22Rv1 (cell line): Measurements from ENCODE around the gene RIC1.

ENCODE experiments used
- H3K27ac ChIP-seq: fragments of 450-650 bp; 2 replicates; pipeline ENCODE4 v1.5.1; 2017
- CTCF ChIP-seq: fragments of 450-650 bp; IDR thresholded peaks from 2 replicates; pipeline ENCODE4 v1.5.1; 2017; ENCODE audit warnings: mild to moderate bottlenecking
- ZFX ChIP-seq: fragments of 450-650 bp; IDR thresholded peaks from 2 replicates; pipeline ENCODE4 v1.6.1; 2017; ENCODE audit warnings: antibody characterized with exemption, borderline replicate concordance

RIC1 gene

GRCh38 chr9:5592231-5592630 lies 36.7 kb upstream of the RIC1 start:
- TF ChIP-seq CTCF = no peak
- TF ChIP-seq ZFX = no peak
- H3K27ac ChIP-seq = no peak overlapping the region

GRCh38 chr9:5592904-5593303 lies 36.0 kb upstream of the RIC1 start:
- no peak overlapping the region for H3K27ac ChIP-seq
- TF ChIP-seq CTCF = no peak
- no peak for TF ChIP-seq ZFX

- no peak overlapping the region for H3K27ac ChIP-seq
- TF ChIP-seq ZFX (no peak), CTCF (no peak)
Measured at GRCh38 chr9:5593904-5594303, 35.0 kb upstream of the RIC1 start.

GRCh38 chr9:5596173-5596572 lies 32.7 kb upstream of the RIC1 start:
- H3K27ac ChIP-seq = no peak overlapping the region
- no peak for TF ChIP-seq CTCF
- TF ChIP-seq ZFX = no peak

GRCh38 chr9:5608298-5609225 lies 20.3 kb upstream of the RIC1 start:
- no peak overlapping the region for H3K27ac ChIP-seq
- TF ChIP-seq CTCF (no peak), ZFX (no peak)

- no peak overlapping the region for H3K27ac ChIP-seq
- TF ChIP-seq CTCF (no peak), ZFX (no peak)
Measured at GRCh38 chr9:5609226-5609596, 19.7 kb upstream of the RIC1 start.

- TF ChIP-seq ZFX (no peak), CTCF (no peak)
- H3K27ac ChIP-seq = no peak overlapping the region
Measured at GRCh38 chr9:5610491-5610890, 18.4 kb upstream of the RIC1 start.
